Activated T-helper 1 cell treated with anti-CD3 and anti-CD28 coated beads, Interleukin-12 subunit alpha, Interleukin-12 subunit beta, Interleukin-2, Interleukin-4 antibody, amounts not matched to agents 30 ng/mL and 10 ng/mL and 1 ng/mL, durations not matched to agents 14 hours and 24 hours and 36 hours (primary cell): Measurements from ENCODE around the gene TBKBP1. TPM values are rescaled to one million over a fixed set of nuclear protein-coding genes. Genes with fewer than 3 reads are reported as not detected.

Experiments
- DNase-seq: peaks from one replicate; pipeline ENCODE4 v3.0.0; 2021; ENCODE audit warnings: low spot score
- H3K27ac Mint-ChIP-seq: one replicate; pipeline ENCODE4 v1.8.0; 2021; ENCODE audit warnings: mild to moderate bottlenecking, mixed read lengths
- H3K27me3 Mint-ChIP-seq: one replicate; pipeline ENCODE4 v1.8.0; 2022; ENCODE audit warnings: mild to moderate bottlenecking, moderate library complexity, mixed read lengths; ENCODE audit not compliant: insufficient read depth
- H3K36me3 Mint-ChIP-seq: one replicate; pipeline ENCODE4 v1.8.0; 2021; ENCODE audit warnings: low read depth, mixed read lengths
- H3K4me1 Mint-ChIP-seq: one replicate; pipeline ENCODE4 v1.8.0; 2021; ENCODE audit warnings: low read depth, mixed read lengths
- H3K4me3 Mint-ChIP-seq: one replicate; pipeline ENCODE4 v1.8.0; 2021; ENCODE audit warnings: mild to moderate bottlenecking, moderate library complexity, mixed read lengths
- H3K9me3 Mint-ChIP-seq: one replicate; pipeline ENCODE4 v1.8.0; 2021; ENCODE audit warnings: mixed read lengths
- intact Hi-C: fragments of 100-400 bp; cut with micrococcal nuclease; formaldehyde crosslinking; loops from one replicate; pipeline ENCODE4 v1.15.1; 2024
- total RNA-seq: library from RNA; stranded (reverse); gene quantifications from 2 replicates; pipeline ENCODE4 v1.2.3, GENCODE V29; 2022

TBKBP1 gene
- total RNA-seq, 1 donor from 2014 or later = 12.4 TPM

DNA sequence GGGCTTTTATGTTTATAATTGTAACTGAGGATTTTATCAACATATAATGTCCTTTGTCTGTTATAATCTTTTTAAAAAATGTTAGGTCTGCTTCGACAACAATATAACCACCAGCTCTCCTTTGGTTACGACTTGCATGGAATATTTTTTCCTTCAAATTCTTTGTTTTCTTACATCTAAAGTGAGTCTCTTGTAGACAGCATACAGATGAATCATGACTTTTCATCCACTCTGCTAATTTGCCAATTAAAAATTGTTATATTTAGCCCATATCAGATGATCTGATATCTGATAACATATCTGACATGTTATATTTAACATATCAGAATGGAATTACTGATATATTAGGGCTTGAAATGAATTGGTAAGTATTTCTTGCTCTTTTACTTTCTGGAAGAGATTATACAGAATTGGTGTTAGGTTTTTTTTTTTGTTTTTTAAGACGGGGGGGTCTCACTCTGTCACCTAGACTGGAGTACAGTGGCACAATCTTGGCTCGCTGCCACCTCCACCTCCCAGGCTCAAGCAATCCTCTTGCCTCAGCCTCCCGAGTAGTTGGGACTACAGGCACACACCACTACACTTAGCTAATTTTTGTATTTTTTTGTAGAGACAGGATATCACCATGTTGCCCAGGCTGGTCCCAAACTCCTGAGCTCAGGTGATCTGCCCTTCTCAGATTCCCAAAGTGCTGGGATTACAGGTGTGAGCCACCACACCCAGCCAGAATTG, 66.6 kb downstream of the TBKBP1 start:
- Mint-ChIP-seq H3K27ac (no peak overlapping the region), H3K4me1 (peaks cover 6% of the 10 kb centered on the region), H3K4me3 (no peak overlapping the region), H3K36me3 (no peaks in the 10 kb centered on the region), H3K27me3 (peaks cover 38% of the 10 kb centered on the region), H3K9me3 (peaks cover 31% of the 10 kb centered on the region)
- intact Hi-C loops = no loop called here
- DNase-seq = no peak

Other genes with a start within 250 kb of the TBKBP1 start
- 103 and 106 TPM in 2 replicates for gene NPEPPS, start 163.1 kb upstream of the TBKBP1 start, total RNA-seq
- gene KPNB1, start 44.2 kb upstream of the TBKBP1 start, total RNA-seq = 718 and 719 TPM in 2 replicates
- gene TBX21, start 39.1 kb downstream of the TBKBP1 start, total RNA-seq = 89.8 and 90.8 TPM in 2 replicates
- 18.6 and 21.6 TPM in 2 replicates for gene OSBPL7, start 127.6 kb downstream of the TBKBP1 start, total RNA-seq
- 53.6 and 56.9 TPM in 2 replicates for gene MRPL10, start 137.4 kb downstream of the TBKBP1 start, total RNA-seq
- gene LRRC46, start 137.5 kb downstream of the TBKBP1 start, total RNA-seq = 0.39 and 0.70 TPM in 2 replicates
- 24.5 and 26.3 TPM in 2 replicates for gene SCRN2, start 147.1 kb downstream of the TBKBP1 start, total RNA-seq
- 0.05 and 0.12 TPM in 2 replicates for gene SP6, start 157.0 kb downstream of the TBKBP1 start, total RNA-seq
- gene SP2, start 202.1 kb downstream of the TBKBP1 start, total RNA-seq = 24.0 and 26.3 TPM in 2 replicates
- 58.8 and 60.7 TPM in 2 replicates for gene PNPO, start 247.4 kb downstream of the TBKBP1 start, total RNA-seq